Neural cell (in vitro differentiated cells): ENCODE measurements around the gene SUMO2. TPM values are rescaled to one million over a fixed set of nuclear protein-coding genes. Genes with fewer than 3 reads are reported as not detected.

Experiments
- H2AFZ ChIP-seq: fragments of 200-600, 300-800 bp; sonication (generic), shearing (Covaris generic); 2 replicates; pipeline ENCODE4 v1.6.0; 2014; ENCODE audit warnings: low read depth, mild to moderate bottlenecking, antibody characterized with exemption, low read length, moderate library complexity
- H3F3A ChIP-seq: fragments of 200-600 bp; shearing (Covaris generic); 2 replicates; pipeline ENCODE4 v1.6.1; 2016; ENCODE audit warnings: mild to moderate bottlenecking, moderate library complexity, mixed read lengths, antibody characterized with exemption, low read length; ENCODE audit not compliant: insufficient read depth, poor library complexity, severe bottlenecking
- H3K27ac ChIP-seq: fragments of 200-600, 300-800 bp; sonication (generic), shearing (Covaris generic); 2 replicates; pipeline ENCODE4 v1.5.1; 2014; ENCODE audit warnings: mild to moderate bottlenecking, low read length, moderate library complexity
- H3K27me3 ChIP-seq: fragments of 300-800, 200-600 bp; sonication (generic), shearing (Covaris generic); 2 replicates; pipeline ENCODE4 v1.6.0; 2014; ENCODE audit warnings: mild to moderate bottlenecking, low read depth, low read length, moderate library complexity; ENCODE audit not compliant: insufficient read depth
- H3K36me3 ChIP-seq: fragments of 300-800, 200-600 bp; sonication (generic), shearing (Covaris generic); 2 replicates; pipeline ENCODE4 v1.5.1; 2014; ENCODE audit warnings: mild to moderate bottlenecking, antibody characterized with exemption, low read length, moderate library complexity; ENCODE audit not compliant: insufficient read depth
- H3K4me2 ChIP-seq: fragments of 300-800, 200-600 bp; sonication (generic), shearing (Covaris generic); 2 replicates; pipeline ENCODE4 v1.6.0; 2014; ENCODE audit warnings: mild to moderate bottlenecking, low read length
- H3K4me3 ChIP-seq: fragments of 300-800, 200-600 bp; sonication (generic), shearing (Covaris generic); 2 replicates; pipeline ENCODE4 v1.5.1; 2014; ENCODE audit warnings: mild to moderate bottlenecking, low read length, moderate library complexity
- H3K79me2 ChIP-seq: fragments of 200-600 bp; shearing (Covaris generic); replicated peaks from 2 replicates; pipeline ENCODE4 v1.6.0; 2014; ENCODE audit warnings: mild to moderate bottlenecking, low read length, moderate library complexity; ENCODE audit not compliant: insufficient read depth
- H3K9ac ChIP-seq: fragments of 300-800, 200-600 bp; sonication (generic), shearing (Covaris generic); 2 replicates; pipeline ENCODE4 v1.6.1; 2016; ENCODE audit warnings: mild to moderate bottlenecking, low read length, mixed read lengths
- H3K9me2 ChIP-seq: fragments of 200-600 bp; shearing (Covaris generic); 2 replicates; pipeline ENCODE4 v1.6.1; 2016; ENCODE audit warnings: mild to moderate bottlenecking, low read length, mixed read lengths; ENCODE audit not compliant: insufficient read depth
- H3K9me3 ChIP-seq: fragments of 200-600, 300-800 bp; sonication (generic), shearing (Covaris generic); 2 replicates; pipeline ENCODE4 v1.6.1; 2016; ENCODE audit warnings: mild to moderate bottlenecking, mixed run types, low read length, moderate library complexity, mixed read lengths
- H4K20me1 ChIP-seq: fragments of 200-600 bp; shearing (Covaris generic); 2 replicates; pipeline ENCODE4 v1.6.1; 2016; ENCODE audit warnings: mild to moderate bottlenecking, mixed run types; ENCODE audit not compliant: insufficient read depth
- CTCF ChIP-seq: fragments of 450-650 bp; IDR thresholded peaks from 2 replicates; pipeline ENCODE4 v1.5.1; 2014; ENCODE audit warnings: antibody characterized with exemption, mild to moderate bottlenecking, moderate library complexity; ENCODE audit not compliant: poor library complexity, severe bottlenecking
- EP300 ChIP-seq: fragments of 450-650 bp; conservative IDR thresholded peaks from 2 replicates; pipeline ENCODE4 v1.6.1; 2014; ENCODE audit warnings: antibody characterized with exemption, mild to moderate bottlenecking, moderate library complexity; ENCODE audit not compliant: poor library complexity, severe bottlenecking
- EZH2 ChIP-seq: fragments of 200-600, 300-800 bp; shearing (Covaris generic), sonication (generic); IDR thresholded peaks from 2 replicates; pipeline ENCODE4 v1.6.1; 2014; ENCODE audit warnings: antibody characterized with exemption, low read length, borderline replicate concordance, mild to moderate bottlenecking; ENCODE audit not compliant: insufficient read depth, poor library complexity, severe bottlenecking
- MXI1 ChIP-seq: fragments of 450-650 bp; conservative IDR thresholded peaks from 2 replicates; pipeline ENCODE4 v1.6.1; 2014; ENCODE audit warnings: antibody characterized with exemption, mild to moderate bottlenecking; ENCODE audit not compliant: poor library complexity, severe bottlenecking
- POLR2AphosphoS5 ChIP-seq: IDR thresholded peaks from 2 replicates; pipeline ENCODE4 v1.6.1; 2012
- RAD21 ChIP-seq: fragments of 450-650 bp; conservative IDR thresholded peaks from 2 replicates; pipeline ENCODE4 v1.6.1; 2014; ENCODE audit warnings: antibody characterized with exemption, mild to moderate bottlenecking, moderate library complexity
- REST ChIP-seq: IDR thresholded peaks from 2 replicates; pipeline ENCODE4 v1.6.1; 2012; ENCODE audit warnings: borderline replicate concordance
- SMC3 ChIP-seq: fragments of 450-650 bp; conservative IDR thresholded peaks from 2 replicates; pipeline ENCODE4 v1.6.1; 2014; ENCODE audit warnings: antibody characterized with exemption, mild to moderate bottlenecking, moderate library complexity; ENCODE audit not compliant: poor library complexity
- TAF1 ChIP-seq: IDR thresholded peaks from 2 replicates; pipeline ENCODE4 v1.6.1; 2012; ENCODE audit warnings: low read depth
- polyA plus RNA-seq: library from polyadenylated mRNA; depleted of rRNA; stranded (reverse); fragments of >200 nt; gene quantifications from 2 replicates; pipeline ENCODE4 v1.2.3, GENCODE V29; 2014

Gene SUMO2
- polyA plus RNA-seq, 1 donor from 2014 or later, result 283 TPM

GRCh38 chr17:75178453-75178852, 4.3 kb downstream of the SUMO2 start:
- Histone ChIP-seq H3K9ac (no peak overlapping the region), H3K27me3 (no peaks in the 10 kb centered on the region), H3K79me2 (peaks cover 74% of the 10 kb centered on the region), H3F3A (no peaks in the 10 kb centered on the region), H3K9me3 (no peaks in the 10 kb centered on the region), H3K9me2 (no peaks in the 10 kb centered on the region), H4K20me1 (peaks cover 2% of the 10 kb centered on the region), H3K4me2 (no peak overlapping the region), H3K27ac (no peak overlapping the region), H3K36me3 (no peaks in the 10 kb centered on the region), H3K4me3 (no peak overlapping the region), H2AFZ (no peak overlapping the region)
- TF ChIP-seq REST (no peak), RAD21 (no peak), SMC3 (no peak), POLR2AphosphoS5 (no peak), EZH2 (no peak), CTCF (no peak), MXI1 (no peak), TAF1 (no peak), EP300 (no peak)

- H3K36me3 ChIP-seq, result no peaks in the 10 kb centered on the region
- TF ChIP-seq SMC3 (no peak), CTCF (no peak), RAD21 (no peak), EP300 (no peak), POLR2AphosphoS5 (no peak), MXI1 (no peak), REST (no peak), TAF1 (no peak), EZH2 (no peak)
- no peaks in the 10 kb centered on the region for H3K9me3 ChIP-seq
- H3K27me3 ChIP-seq, result no peaks in the 10 kb centered on the region
- no peak overlapping the region for H3K9ac ChIP-seq
- no peak overlapping the region for H2AFZ ChIP-seq
- no peak overlapping the region for H3K27ac ChIP-seq
- peaks cover 69% of the 10 kb centered on the region for H3K79me2 ChIP-seq
- H4K20me1 ChIP-seq, result peaks cover 4% of the 10 kb centered on the region
- no peak overlapping the region for H3K4me2 ChIP-seq
- no peak overlapping the region for H3K4me3 ChIP-seq
- no peaks in the 10 kb centered on the region for H3K9me2 ChIP-seq
- H3F3A ChIP-seq, result peaks cover 2% of the 10 kb centered on the region
These were observed 6.1 kb downstream of the SUMO2 start for GRCh38 chr17:75176625-75177024.
